Central memory CD8-positive, alpha-beta T cell (primary cell): ENCODE data around the gene HTR3B.

ENCODE experiments used
- ATAC-seq: fragments of 150-1000 bp; cut with Tn5 transposase; replicated peaks from 2 replicates; pipeline ENCODE4 v1.10.0; 2022; ENCODE audit warnings: mild to moderate bottlenecking, moderate FRiP score, moderate number of reproducible peaks; ENCODE audit not compliant: poor library complexity, severe bottlenecking; ENCODE audit errors: extremely low read depth
- DNase-seq, 2 donors: peaks; one replicate each; pipeline ENCODE4 v3.0.0; 2021; ENCODE audit warnings: low spot score in 2 of 2
- H3K27ac Mint-ChIP-seq: one replicate; pipeline ENCODE4 v1.8.0; 2022; ENCODE audit warnings: low read depth, mild to moderate bottlenecking, moderate library complexity, mixed read lengths
- H3K27me3 Mint-ChIP-seq: one replicate; pipeline ENCODE4 v1.8.0; 2022; ENCODE audit warnings: mixed read lengths
- H3K36me3 Mint-ChIP-seq: one replicate; pipeline ENCODE4 v1.8.0; 2022; ENCODE audit warnings: mild to moderate bottlenecking, moderate library complexity, mixed read lengths; ENCODE audit not compliant: insufficient read depth
- H3K4me1 Mint-ChIP-seq: one replicate; pipeline ENCODE4 v1.8.0; 2022; ENCODE audit warnings: mixed read lengths
- H3K4me3 Mint-ChIP-seq: one replicate; pipeline ENCODE4 v1.8.0; 2022; ENCODE audit warnings: mild to moderate bottlenecking, moderate library complexity, mixed read lengths
- H3K9me3 Mint-ChIP-seq: one replicate; pipeline ENCODE4 v1.8.0; 2022; ENCODE audit warnings: mixed read lengths

Gene HTR3B, protein sequence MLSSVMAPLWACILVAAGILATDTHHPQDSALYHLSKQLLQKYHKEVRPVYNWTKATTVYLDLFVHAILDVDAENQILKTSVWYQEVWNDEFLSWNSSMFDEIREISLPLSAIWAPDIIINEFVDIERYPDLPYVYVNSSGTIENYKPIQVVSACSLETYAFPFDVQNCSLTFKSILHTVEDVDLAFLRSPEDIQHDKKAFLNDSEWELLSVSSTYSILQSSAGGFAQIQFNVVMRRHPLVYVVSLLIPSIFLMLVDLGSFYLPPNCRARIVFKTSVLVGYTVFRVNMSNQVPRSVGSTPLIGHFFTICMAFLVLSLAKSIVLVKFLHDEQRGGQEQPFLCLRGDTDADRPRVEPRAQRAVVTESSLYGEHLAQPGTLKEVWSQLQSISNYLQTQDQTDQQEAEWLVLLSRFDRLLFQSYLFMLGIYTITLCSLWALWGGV

GRCh38 chr11:113904379-113905101, at the start of gene HTR3B:
Gene HTR3B (plus strand): TSS chr11:113904796. CDS start chr11:113904934, 138 bp downstream.
- DNase-seq (no peak), ATAC-seq (no peak)
- Mint-ChIP-seq H3K27me3 (peaks cover 27% of the 10 kb centered on the region), H3K36me3 (no peaks in the 10 kb centered on the region), H3K27ac (no peak within 1 kb of the TSS), H3K9me3 (no peaks in the 10 kb centered on the region), H3K4me3 (no peak within 1 kb of the TSS), H3K4me1 (no peaks in the 10 kb centered on the region)

DNA sequence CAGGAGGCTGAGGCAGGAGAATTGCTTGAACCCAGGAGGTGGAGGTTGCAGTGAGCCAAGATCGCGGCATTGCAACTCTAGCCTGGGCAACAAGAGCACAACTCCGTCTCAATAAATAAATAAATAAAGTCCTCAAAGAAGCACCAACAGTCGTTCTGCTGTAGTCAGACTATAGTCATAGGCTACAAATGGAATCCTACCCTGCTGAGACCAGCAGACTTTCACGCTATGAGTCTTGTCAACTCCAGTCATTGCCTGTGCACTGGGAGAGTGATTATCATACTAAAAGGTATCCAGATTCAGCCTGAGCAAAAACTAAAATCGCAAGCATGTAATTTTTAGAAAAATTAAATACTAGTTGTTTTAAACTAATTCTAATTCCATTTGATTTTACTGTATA, 48.8 kb upstream of the HTR3B start:
- Mint-ChIP-seq H3K27me3 (no peaks in the 10 kb centered on the region), H3K4me1 (peaks cover 39% of the 10 kb centered on the region), H3K27ac (no peak overlapping the region), H3K9me3 (no peaks in the 10 kb centered on the region), H3K36me3 (peaks cover 18% of the 10 kb centered on the region), H3K4me3 (no peak overlapping the region)
- no peak for ATAC-seq
- DNase-seq = no peak

DNA sequence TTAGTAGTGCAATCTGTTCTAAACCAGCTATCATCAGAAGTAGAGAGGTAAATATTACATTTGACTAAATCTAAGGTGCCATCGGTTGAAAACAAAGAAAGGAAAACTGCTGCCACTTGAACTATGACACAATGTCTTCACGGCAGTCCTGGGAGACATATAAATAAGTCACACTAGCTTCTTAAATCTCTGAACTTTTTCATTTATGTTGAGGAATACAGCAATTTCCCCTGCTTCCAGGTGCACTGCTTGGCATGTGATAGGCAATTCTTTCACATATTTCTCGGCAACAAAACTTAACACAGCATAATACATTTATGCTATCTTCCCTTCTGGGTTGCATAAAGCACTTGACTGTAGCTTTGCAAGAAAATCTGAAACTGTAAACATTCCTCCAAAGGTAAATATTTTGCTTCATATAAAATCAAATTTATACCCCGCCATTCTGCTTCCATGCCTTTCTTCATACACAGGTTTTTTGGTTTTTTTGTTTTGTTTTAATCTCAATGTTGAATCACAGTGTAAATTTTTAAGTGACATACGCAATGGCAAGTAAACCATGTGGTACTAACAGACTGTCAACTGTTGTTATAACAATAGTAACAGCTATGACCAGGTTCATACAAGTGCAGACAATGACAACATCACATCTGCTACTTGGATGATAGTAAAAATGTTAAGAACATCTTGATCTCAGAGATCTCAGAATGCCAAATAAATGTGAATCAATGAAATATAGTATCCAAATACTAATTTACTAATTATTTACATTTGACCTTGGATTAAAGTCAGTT, 47.4 kb upstream of the HTR3B start:
- no peak for DNase-seq

GRCh38 chr11:113859665-113860064, 44.9 kb upstream of the HTR3B start:
- Mint-ChIP-seq H3K27me3 (no peaks in the 10 kb centered on the region), H3K27ac (peak overlapping the region; percentile 88), H3K4me1 (peaks cover 56% of the 10 kb centered on the region), H3K36me3 (peaks cover 1% of the 10 kb centered on the region), H3K9me3 (no peaks in the 10 kb centered on the region), H3K4me3 (peak overlapping the region; percentile 67)
- no peak for DNase-seq
- peak; percentile 58 for ATAC-seq

More for the DNA sequence above, 47.4 kb upstream of the HTR3B start:
- no peak overlapping the region for H3K27ac Mint-ChIP-seq
- H3K4me1 Mint-ChIP-seq = peaks cover 41% of the 10 kb centered on the region
- H3K4me3 Mint-ChIP-seq = no peak overlapping the region
- no peak for ATAC-seq
- no peaks in the 10 kb centered on the region for H3K27me3 Mint-ChIP-seq
- peaks cover 10% of the 10 kb centered on the region for H3K36me3 Mint-ChIP-seq
- no peaks in the 10 kb centered on the region for H3K9me3 Mint-ChIP-seq

DNA sequence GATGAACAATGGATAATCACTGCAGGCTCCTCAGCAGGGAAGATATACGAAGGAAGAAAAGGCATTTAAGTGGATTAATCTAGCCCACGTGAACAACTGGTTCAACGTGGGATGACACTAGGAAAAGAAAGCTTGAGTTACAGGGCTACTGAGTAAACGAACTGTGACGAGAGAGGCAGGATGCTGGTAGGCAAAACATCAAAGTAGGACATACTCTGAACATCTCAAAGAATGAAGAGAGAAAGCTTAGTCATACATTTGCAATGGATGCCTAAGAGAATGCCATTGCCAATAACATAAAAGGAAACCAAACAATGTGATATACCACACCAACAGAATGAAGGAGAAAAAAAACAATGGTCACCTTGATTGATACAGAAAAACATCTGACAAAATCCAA, 42.2 kb upstream of the HTR3B start:
- Mint-ChIP-seq H3K27ac (peak overlapping the region; percentile 74), H3K36me3 (peaks cover 2% of the 10 kb centered on the region), H3K4me3 (peak overlapping the region; percentile 42), H3K4me1 (peaks cover 69% of the 10 kb centered on the region), H3K27me3 (no peaks in the 10 kb centered on the region), H3K9me3 (no peaks in the 10 kb centered on the region)
- ATAC-seq (peak; percentile 76), DNase-seq (no peak)

- DNase-seq (no peak), ATAC-seq (no peak)
- Mint-ChIP-seq H3K27me3 (no peaks in the 10 kb centered on the region), H3K4me1 (peaks cover 69% of the 10 kb centered on the region), H3K4me3 (no peak overlapping the region), H3K9me3 (no peaks in the 10 kb centered on the region), H3K27ac (peak overlapping the region; percentile 67), H3K36me3 (peaks cover 2% of the 10 kb centered on the region)
These were observed 40.2 kb upstream of the HTR3B start for GRCh38 chr11:113864410-113864809.

GRCh38 chr11:113865873-113866272, 38.7 kb upstream of the HTR3B start:
- Mint-ChIP-seq H3K27me3 (no peaks in the 10 kb centered on the region), H3K36me3 (peaks cover 2% of the 10 kb centered on the region), H3K4me3 (no peak overlapping the region), H3K27ac (peak overlapping the region; percentile 80), H3K4me1 (peaks cover 71% of the 10 kb centered on the region), H3K9me3 (no peaks in the 10 kb centered on the region)
- DNase-seq = no peak
- ATAC-seq = no peak

DNA sequence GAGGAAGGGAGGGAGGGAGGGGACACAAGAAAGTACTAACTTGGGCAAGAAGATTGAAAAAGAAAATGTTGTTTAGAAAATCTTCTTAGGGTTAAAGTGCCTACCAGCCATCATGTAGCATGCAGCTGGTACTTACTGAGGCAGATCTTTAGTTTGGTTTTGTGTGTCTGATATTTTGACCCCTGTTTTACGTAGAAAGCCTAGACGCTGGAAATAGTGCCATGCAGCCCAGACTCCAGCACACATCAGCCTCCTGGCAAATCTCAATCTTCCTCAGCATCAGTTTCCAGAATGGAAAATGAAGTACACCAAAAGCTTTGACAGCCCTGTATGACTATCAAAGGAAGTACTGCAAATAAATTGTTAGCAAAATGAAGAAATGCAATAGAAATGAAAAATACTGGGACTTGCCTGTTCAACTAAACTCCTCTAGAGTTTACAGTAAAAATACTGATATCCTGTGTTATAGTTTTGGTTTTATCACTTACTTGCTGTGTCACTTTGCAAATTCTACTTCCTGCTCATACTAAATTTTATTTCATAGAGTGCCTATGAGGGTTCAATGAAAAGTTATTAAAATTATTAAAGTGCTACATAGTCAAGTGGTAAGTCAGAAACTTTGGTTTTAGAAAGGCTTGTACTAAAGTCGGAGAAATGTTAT, 36.6 kb upstream of the HTR3B start:
- peak; percentile 85 for ATAC-seq
- Mint-ChIP-seq H3K27ac (peak overlapping the region; percentile 75), H3K36me3 (peaks cover 6% of the 10 kb centered on the region), H3K9me3 (no peaks in the 10 kb centered on the region), H3K4me1 (peaks cover 77% of the 10 kb centered on the region), H3K4me3 (peak overlapping the region; percentile 47), H3K27me3 (no peaks in the 10 kb centered on the region)
- DNase-seq = no peak

DNA sequence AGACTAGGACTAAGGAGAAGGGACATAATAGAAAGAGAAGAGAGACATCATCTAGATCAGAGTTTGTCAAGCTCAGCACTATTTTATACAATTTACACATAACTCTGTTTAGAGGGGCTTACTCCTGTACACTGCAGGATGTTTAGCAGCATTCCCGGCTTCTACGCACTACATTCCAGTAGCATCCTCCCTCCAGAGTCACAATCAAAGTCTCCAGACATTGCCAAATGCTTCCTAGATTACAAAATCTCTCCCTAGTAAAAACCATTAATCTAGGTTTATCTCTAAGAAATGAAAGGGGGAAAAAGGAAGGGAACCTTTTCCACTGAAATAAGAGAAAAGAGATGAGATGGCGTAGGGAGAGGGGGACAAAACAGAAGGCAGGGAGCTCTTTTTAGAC, 33.3 kb upstream of the HTR3B start:
- no peak for ATAC-seq
- Mint-ChIP-seq H3K9me3 (no peaks in the 10 kb centered on the region), H3K27ac (peak overlapping the region; percentile 21), H3K27me3 (no peaks in the 10 kb centered on the region), H3K4me1 (peaks cover 67% of the 10 kb centered on the region), H3K4me3 (peak overlapping the region; percentile 99), H3K36me3 (peaks cover 19% of the 10 kb centered on the region)
- DNase-seq = no peak

DNA sequence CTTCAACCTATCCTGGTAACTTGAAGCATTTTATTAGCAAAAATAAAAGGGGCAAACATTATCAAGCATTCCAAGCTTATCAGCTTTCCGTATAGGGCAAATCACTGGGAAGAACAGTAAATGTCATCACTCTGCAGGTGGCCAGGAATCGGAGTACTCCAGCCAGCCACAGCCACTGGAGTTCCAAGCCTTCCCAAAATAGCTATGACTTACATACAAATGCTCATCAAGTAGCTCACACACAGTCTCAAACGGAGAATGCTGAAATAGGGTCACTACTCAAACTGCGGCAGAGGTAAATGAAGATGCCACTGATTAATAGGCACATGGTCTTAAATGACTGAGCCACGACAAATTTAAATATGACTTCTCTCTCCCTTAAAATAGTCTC, 31.4 kb upstream of the HTR3B start:
- Mint-ChIP-seq H3K4me3 (peak overlapping the region; percentile 99), H3K27me3 (no peaks in the 10 kb centered on the region), H3K9me3 (no peaks in the 10 kb centered on the region), H3K36me3 (peaks cover 21% of the 10 kb centered on the region), H3K27ac (peak overlapping the region; percentile 29), H3K4me1 (peaks cover 60% of the 10 kb centered on the region)
- ATAC-seq (no peak), DNase-seq (no peak)

DNA sequence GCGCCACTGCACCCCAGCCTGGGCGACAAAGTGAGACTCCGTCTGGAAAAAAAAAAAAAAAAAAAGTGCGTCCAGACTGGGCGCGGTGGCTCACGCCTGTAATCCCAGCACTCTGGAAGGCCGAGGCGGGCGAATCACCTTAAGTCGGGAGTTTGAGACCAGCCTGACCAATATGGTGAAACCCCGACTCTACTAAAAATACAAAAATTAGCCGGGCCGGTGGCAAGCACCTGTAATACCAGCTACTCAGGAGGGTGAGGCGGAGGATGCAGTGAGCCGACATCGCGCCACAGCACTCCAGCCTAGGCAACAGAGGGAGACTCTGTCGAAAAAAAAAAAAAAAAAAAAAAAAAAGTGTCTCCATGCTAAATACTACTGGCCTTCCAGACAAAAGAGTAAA, 30.5 kb upstream of the HTR3B start:
- Mint-ChIP-seq H3K36me3 (peaks cover 20% of the 10 kb centered on the region), H3K9me3 (no peaks in the 10 kb centered on the region), H3K4me1 (peaks cover 55% of the 10 kb centered on the region), H3K4me3 (peak overlapping the region; percentile 99), H3K27ac (peak overlapping the region; percentile 64), H3K27me3 (no peaks in the 10 kb centered on the region)
- DNase-seq = no peak
- ATAC-seq = no peak
